Pons (tissue), 1 donor: ENCODE results near the gene SERGEF.

ENCODE experiments used
- DNase-seq: peaks from one replicate; pipeline ENCODE4 v3.0.0-alpha.2; 2016; ENCODE audit warnings: low spot score

Gene SERGEF

GRCh38 chr11:17861036-17861755, 151.7 kb downstream of the SERGEF start:
- no peak for DNase-seq

DNA sequence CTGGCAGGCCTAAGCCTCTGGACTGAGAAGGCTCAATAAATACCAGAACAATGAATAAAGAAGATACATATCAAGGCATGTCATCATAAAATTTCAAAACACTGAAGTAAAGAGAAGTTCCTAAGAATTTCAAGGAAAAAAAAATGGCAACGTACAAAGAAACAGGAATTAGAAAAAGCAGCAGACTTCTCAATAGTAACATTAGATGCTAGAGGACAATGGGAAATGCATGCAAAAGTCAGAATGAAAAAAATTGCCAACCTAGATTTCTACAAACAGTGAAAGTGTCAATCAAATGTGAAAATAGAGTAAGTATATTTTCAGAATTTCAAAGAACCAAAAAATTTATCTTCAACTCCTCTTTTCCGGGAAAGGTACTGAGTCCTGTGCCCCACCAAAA, 153.3 kb downstream of the SERGEF start:
- no peak for DNase-seq

- DNase-seq, result no peak
These were observed 157.1 kb downstream of the SERGEF start for GRCh38 chr11:17855531-17856290.

- no peak for DNase-seq
These were observed 159.6 kb downstream of the SERGEF start for GRCh38 chr11:17853280-17853679.

DNA sequence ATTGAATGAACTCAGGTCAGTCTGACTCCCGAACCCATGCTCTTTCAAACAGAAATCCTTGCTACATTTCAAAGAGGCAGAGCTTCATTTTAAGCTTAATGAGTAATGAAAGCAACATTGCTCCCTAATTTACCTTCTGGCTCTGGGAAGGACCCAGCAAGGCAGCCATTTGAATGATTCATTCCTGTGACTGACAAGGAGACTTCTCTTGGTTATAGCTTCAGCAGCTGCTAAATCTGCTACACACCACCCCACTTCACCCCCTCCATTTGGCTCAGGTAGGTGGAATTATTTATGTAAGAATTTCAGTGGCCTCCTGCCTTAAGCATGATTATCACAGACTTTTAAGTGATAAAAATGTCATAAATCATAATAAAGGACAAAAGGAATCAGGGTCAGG, 160.6 kb downstream of the SERGEF start:
- DNase-seq, result no peak

DNA sequence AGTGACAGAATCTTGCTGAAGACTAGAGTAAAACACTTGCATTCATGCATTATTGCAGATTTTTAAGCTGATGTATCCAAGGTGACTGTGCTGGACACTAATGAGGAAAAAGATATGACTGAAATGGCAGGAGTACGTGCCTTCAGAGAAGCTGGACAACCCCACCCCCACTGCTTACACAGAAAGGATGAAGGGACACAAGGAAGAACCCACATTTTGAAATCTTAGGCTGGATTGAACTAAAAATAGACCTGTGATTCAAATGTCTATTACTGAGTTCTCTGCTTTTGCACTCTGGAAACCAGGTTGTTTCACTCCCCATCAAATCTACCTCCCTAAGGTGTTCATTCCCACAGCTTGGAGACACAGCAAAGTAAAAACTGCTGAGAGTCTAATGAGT, 161.2 kb downstream of the SERGEF start:
- DNase-seq, result no peak

DNA sequence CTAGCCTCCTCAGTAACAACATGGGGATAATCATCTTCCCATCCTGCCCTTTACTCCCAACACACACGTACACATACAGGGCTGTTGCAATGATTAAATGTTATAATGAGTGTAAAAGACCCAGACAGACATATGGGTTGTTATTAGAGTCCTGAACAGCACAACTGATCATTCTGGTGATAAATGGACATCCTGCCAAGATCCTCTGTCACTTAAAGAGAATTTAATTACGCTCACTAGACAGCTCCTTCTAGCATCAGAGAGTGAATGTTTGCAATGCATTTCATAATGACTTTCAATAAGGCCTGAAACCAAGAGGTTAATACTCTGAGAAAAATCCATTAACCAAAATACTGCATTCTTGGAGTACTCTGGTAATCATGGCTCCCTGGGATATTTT, 162.5 kb downstream of the SERGEF start:
- DNase-seq, result no peak

DNA sequence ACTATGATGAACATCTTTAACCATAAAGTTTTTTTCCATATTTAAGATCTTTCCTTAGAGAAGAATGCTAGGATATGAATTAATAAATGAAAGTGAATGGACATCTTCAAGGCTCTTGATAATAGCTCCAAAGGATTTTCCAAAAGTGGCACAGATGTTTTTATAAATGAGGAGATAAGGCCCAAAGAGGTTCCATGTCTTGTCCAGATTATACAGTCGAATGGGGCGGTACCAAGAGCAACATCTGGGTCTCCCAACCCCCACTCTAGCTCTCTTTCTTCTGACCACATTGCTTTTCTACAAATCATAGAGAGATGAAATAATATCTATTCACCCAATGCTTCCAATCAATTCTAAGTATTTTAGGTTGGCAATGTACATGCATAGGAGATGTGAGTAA, 164.1 kb downstream of the SERGEF start:
- DNase-seq, result no peak

DNA sequence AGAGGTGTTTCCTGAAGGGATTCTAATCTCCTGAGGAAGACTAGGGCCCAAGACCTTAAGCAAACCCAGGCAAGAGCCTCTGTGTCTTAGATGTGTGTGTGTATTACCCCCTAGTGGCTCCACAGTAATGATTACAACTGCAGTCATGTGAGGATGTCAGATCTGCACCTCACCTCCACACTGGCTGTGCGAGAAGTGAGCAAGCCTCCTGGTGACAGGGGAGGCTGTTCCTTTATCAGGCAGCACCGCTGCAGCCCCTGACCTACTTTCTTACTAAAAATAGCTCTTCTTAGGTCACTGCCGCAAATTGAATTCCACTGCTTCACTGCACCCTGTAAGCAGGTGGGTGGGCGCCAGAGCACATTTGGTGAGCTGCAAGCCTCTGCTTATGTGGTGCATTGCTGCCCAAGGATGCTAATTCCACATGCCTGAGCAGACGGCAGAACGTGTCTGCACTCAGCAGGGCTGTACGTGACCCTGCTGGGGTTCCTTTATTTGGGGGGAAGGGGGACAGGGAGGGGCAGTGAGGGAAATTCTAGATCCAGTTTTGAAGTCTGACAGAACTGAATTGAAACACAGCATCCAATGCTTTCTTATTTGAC, 165.9 kb downstream of the SERGEF start:
- DNase-seq, result no peak

DNA sequence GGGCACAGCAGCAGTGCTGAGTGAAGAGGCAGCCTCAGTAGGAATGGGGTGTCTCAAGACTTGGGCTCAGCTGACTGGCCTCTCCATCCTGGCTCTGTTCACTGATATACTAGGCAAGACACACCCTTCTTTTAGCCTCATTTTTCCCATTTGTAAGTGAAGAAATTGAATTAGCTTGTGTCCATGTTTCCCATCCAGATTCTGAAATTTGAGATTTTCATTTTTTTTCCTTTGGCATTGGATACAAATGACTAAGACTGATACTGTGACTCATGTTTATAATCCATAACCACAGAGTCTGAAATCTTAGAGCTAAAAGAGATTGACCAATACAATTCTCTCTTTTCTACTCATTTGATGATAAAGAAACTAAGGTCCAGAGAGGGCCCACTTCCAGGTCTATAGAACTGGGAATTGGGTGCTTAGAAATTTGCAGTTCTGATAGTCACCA, 167.4 kb downstream of the SERGEF start:
- DNase-seq, result no peak

DNA sequence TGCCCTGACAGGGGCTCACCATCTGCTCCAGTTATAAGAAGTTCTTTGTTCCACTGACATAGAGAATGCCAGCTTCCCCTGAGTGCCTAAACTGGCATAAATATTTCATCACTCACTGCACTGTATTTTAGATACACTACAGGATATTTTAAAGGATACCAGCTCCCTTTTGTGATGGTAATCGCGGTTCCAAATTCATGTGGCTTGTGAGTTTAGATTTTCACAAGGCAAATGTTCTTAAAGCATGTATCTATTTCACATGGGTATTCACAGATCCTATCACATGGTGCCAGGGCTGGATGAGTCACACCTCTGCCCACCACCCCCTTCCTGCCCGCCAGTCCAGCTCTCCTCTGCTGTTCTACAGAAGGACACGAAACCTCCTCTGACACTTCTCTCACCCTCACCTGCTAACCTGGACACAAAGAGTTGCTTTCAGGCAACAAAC, 172.7 kb downstream of the SERGEF start:
- DNase-seq, result no peak

- DNase-seq, result no peak
These were observed 173.4 kb downstream of the SERGEF start for GRCh38 chr11:17839450-17839849.

DNA sequence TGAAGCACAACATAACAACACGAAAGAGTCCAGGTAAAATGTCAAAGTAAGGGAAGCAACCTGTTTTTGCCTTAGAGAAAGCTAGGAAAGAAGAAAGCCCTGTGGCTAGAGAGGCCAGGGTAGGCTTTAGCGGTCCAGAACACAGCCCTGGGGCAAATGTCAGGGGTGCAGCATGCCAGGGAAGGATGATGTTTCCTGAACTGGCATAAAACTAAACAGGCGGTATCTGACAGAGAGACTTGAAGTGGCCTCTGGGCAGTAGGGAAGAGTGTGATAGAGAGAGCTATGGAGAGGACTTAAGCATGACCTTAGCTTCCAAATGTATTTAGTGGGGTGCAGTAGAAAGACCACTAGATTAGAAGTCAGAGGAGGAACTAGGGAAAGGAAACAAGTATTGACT, 174.7 kb downstream of the SERGEF start:
- DNase-seq, result no peak

DNA sequence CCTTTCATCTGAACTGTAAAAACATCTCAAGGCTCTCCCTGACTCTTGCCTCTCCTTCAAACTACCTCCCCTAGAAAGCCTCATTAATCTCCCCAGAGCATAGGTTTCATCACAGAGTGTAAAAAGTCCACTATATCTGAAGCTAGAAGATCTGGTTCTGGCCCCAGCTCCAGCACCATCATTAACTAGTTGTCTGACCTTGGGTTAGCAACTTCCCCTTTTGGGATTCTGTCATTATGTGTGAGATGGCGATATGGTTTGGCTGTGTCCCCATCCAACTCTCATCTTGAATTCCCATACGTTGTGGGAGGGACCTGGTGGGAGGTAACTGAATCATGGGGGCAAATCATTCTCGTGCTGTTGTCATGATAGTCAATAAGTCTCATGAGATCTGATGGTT, 181.0 kb downstream of the SERGEF start:
- DNase-seq, result no peak

- DNase-seq, result no peak
These were observed 181.6 kb downstream of the SERGEF start for GRCh38 chr11:17831228-17831627.

DNA sequence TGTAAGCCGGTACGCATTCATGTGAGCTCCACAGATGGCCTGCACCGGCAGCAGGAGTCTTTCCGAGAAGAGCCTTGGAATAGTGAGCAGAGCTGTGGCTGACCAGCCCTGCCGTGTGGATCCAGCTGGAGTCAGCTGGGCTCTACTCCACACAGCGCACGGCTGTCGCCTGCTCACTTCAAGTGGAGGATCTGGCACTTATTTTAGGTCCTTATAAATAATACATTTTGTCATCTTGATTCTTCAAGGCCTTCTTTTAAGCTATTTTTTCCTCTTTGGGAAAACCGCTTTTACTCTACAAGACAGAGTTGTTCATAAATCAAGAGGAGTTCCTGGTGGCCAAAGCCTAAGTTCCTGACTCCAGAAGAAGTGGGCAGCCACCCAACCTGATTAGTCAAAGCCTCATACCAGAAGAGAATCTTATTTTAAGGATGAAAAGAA, 184.5 kb downstream of the SERGEF start:
- DNase-seq, result peak; percentile 30

DNA sequence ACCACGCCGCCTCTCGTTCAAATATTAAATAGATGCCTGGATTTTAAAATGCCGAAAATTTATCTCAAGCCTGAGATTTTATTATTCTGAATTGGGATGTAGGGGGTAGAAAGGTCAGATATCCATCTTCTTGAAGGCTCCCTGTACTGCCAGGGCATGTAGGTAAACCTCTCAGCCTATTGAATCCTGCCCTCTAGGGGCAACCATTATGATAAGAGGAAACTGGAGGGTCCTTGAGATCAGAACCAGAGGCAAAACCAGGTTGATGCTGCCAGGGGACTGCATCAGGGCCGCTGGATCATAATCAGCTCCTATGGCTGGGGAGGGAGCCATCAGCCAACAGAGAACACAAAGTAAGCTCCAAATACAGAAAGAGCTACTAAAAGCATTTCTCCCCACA, 185.8 kb downstream of the SERGEF start:
- no peak for DNase-seq

GRCh38 chr11:17822401-17822781, 190.5 kb downstream of the SERGEF start:
- no peak for DNase-seq

GRCh38 chr11:17821648-17822400, 191.0 kb downstream of the SERGEF start:
- no peak for DNase-seq

GRCh38 chr11:17816232-17816931, 196.5 kb downstream of the SERGEF start:
- no peak for DNase-seq

GRCh38 chr11:17814546-17814945, 198.3 kb downstream of the SERGEF start:
- DNase-seq, result no peak
